Skin epidermis (tissue), 12 donors: Measurements from ENCODE around the gene RUVBL2.
"Not testable (repeated sequence)": the region's sequence is repeated elsewhere in the genome, so short reads cannot be mapped to it uniquely, and the experiment has no call there.

Experiments used
- H3K27ac ChIP-seq, 21 experiments: fragments of 200-600 bp; sonication (generic) in 11 of 21; one replicate each; pipeline ENCODE4 v1.5.0; 2020; ENCODE audit warnings: mild to moderate bottlenecking in 3 of 21, inconsistent platforms in 2 of 21, moderate library complexity in 2 of 21
- H3K4me3 ChIP-seq, 7 experiments: fragments of 200-600 bp; sonication (generic) in 2 of 7; one replicate each; pipeline ENCODE4 v1.5.0; 2020; ENCODE audit warnings: inconsistent platforms in 2 of 7, mild to moderate bottlenecking in 2 of 7, moderate library complexity in 1 of 7

RUVBL2 gene

GRCh38 chr19:49036815-49037214 is 43.1 kb downstream of the RUVBL2 start, which contains the start of gene CGB1:
CGB1 (minus strand) TSS chr19:49036895; CDS start chr19:49036711, 184 bp downstream.
- H3K27ac ChIP-seq, H3K4me3 ChIP-seq: not testable (repeated sequence)

GRCh38 chr19:49038111-49038510 is 44.4 kb downstream of the RUVBL2 start:
- not testable (repeated sequence) for H3K27ac ChIP-seq

DNA sequence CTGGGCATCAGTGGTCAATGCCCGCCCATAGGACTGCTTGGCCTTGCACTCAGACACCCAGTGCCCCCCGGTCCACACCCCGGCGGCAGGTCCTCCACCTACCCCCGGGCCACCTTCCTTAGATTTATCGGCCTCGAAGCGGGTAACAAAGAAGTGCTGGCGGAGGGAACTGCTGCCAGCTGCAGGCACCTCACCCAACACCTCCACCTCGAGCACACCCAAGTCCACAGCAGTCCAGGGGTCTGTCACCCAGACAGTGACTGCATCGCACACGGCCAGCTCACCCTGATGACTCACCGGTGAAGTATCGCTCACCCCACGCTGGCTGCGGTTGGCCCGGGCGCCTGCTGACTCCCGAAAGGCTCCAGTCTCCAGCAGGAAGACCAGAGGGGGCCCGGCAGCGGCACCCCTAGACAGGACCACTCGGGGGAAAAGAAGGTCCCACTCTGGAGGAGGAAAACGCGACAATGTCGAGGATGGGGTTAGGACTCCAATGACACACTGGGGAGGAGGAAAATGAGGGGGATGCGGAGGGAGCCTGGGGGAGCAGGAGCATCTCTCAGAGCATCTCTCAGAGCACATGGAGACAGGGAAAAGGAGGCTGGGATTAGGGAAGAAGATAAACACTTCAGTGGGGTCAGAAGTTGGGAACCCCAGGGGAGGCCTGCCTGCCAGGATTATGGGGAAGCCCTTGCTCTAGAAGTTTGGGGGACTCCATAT is 45.0 kb downstream of the RUVBL2 start:
- H3K27ac ChIP-seq: not testable (repeated sequence)

More at GRCh38 chr19:49038111-49038510, 44.4 kb downstream of the RUVBL2 start:
- not testable (repeated sequence) for H3K4me3 ChIP-seq

GRCh38 chr19:49039736-49040135 is 46.0 kb downstream of the RUVBL2 start:
- not testable (repeated sequence) for H3K4me3 ChIP-seq, H3K27ac ChIP-seq

More for the DNA sequence above, 45.0 kb downstream of the RUVBL2 start:
- not testable (repeated sequence) for H3K4me3 ChIP-seq

DNA sequence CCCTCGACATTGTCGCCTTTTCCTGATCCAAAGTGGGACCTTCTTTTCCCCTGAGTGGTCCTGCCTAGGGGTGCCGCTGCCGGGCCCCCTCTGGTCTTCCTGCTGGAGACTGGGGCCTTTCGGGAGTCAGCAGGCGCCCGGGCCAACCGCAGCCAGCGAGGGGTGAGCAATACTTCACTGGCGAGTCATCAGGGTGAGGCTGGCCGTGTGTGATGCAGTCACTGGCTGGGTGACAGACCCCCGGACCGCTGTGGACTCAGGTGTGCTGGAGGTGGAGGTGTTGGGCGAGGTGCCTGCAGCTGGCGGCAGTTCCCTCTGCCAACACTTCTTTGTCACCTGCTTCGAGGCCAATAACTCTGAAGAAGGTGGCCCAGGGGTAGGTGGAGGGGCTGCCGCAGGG is 48.5 kb downstream of the RUVBL2 start:
- H3K4me3 ChIP-seq: no peak overlapping the region
- no peak overlapping the region for H3K27ac ChIP-seq

DNA sequence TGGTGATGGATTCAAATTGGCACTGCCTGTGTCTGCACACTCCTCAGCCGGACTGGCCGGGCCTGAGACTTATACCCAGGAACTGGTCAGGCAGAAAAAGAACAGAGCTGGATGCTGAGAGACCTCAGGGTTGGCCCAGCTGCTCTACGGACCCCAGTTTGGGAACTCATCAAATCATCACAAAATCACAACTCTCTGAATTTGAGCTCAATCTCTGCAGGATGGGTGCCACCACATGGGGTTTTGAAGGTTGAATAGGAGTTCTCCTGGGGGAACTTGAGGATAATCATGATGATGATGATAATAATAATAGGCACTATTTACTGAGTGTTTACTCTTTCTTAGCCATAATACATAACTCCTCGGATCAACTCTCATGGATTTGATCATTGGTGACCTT is 49.0 kb downstream of the RUVBL2 start:
- H3K27ac ChIP-seq, H3K4me3 ChIP-seq: not testable (repeated sequence)

- H3K4me3 ChIP-seq, H3K27ac ChIP-seq: not testable (repeated sequence)
These were observed 49.9 kb downstream of the RUVBL2 start, which contains the start of gene CGB5 for GRCh38 chr19:49043548-49043947. CGB5 (plus strand) TSS chr19:49043848; CDS start chr19:49044210, 362 bp downstream.

DNA sequence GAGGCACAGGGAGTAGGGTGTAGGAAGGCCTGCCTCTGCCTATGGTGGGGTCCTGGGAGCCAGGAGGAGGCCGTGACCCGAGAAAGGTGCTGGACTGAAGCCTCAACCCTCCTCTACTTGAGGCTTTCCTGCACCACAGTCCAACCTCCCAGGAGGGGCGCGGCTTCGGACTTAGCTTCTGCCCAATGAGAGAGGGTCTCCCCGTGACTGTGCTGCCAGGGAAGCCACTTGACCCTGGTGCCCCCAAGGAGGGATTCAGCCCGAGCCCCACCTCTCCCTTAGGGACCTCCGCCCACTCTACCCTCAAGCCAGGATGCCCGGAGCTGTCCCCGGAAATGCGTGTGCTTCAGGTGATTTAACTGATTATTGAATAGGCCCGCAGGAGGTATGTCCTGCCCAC is 55.3 kb downstream of the RUVBL2 start, which contains the start of gene CGB8:
CGB8 (minus strand) TSS at position 101 of the 400 bp plus-strand sequence. CDS start 372 bp downstream, outside the sequence.
- H3K4me3 ChIP-seq, H3K27ac ChIP-seq: not testable (repeated sequence)

DNA sequence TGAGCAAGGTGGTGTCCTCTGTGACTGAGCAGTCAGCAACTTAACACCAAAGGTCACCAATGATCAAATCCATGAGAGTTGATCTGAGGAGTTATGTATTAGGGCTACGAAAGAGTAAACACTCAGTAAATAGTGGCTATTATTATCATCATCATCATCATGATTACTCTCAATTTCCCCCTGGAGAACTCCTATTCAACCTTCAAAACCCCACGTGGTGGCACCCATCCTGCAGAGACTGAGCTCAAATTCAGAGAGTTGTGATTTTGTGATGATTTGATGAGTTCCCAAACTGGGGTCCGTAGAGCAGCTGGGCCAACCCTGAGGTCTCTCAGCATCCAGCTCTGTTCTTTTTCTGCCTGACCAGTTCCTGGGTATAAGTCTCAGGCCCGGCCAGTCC is 56.1 kb downstream of the RUVBL2 start:
- H3K4me3 ChIP-seq, H3K27ac ChIP-seq: not testable (repeated sequence)

DNA sequence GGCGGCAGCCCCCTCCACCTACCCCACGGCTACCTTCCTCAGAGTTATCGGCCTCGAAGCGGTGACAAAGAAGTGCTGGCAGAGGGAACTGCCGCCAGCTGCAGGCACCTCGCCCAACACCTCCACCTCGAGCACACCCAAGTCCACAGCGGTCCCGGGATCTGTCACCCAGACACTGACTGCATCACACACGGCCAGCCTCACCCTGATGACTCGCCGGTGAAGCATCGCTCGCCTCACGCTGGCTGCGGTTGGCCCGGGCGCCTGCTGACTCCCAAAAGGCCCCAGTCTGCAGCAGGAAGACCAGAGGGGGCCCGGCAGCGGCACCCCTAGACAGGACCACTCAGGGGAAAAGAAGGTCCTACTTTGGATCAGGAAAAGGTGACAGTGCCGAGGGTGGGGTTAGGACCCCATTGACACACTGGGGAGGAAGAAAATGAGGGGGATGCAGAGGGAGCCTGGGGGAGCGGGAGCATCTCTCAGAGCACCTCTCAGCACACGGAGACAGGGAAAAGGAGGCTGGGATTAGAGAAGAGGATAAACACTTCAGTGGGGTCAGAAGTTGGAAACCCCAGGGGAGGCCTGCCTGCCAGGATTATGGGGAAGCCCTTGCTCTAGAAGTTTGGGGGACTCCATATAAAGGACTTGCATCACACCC is 56.8 kb downstream of the RUVBL2 start:
- not testable (repeated sequence) for H3K4me3 ChIP-seq, H3K27ac ChIP-seq

DNA sequence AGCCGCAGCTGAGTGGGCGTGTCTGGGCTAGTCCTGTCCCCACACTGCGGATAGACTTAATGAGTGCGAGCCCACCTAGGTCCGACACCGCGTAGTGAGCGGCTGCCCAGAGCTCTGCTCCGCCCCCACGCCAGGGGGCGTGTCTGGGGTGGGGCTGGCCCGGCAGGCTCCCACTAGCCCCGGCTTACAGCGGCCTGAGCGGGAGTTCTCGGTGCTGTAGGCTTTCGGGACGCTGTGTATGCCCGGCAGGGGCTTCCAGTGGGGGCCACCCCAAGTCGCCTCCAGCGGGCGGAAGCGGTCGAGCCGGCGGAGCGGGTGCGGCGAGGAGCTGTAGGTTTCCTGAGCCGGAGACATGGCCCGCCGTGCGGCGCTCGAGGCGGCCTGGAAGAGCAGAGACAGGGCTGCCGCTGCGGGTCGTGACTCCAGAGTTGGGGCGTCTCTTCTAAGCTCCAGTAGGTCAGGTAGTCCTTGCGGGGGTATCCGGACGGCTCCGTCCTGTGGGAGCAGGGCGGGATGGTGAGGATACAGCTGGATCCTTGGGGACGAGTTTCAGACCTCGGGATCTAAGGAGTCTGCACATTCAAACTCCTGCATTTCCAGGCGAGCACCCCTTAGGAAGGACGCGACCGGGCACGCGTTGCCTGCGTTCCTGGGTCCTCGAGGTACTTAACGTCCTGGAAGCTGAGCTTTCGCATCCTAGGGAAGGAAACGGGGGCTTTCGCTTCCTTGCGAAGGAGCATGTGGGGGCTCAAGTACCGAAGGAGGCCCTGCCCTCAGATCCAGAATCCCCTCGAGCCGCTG is 62.6 kb downstream of the RUVBL2 start:
- H3K27ac ChIP-seq: peak overlapping the region in 2 of 21 experiments; percentile 35 to 53
- H3K4me3 ChIP-seq: peak overlapping the region; percentile 32 to 50 (median 37)

- peak overlapping the region in 2 of 21 experiments; percentile 35 to 53 for H3K27ac ChIP-seq
These were observed 63.4 kb downstream of the RUVBL2 start for GRCh38 chr19:49056902-49057596.

GRCh38 chr19:49057636-49058234 is 64.0 kb downstream of the RUVBL2 start, which contains the start of gene CGB7:
CGB7 (minus strand) TSS chr19:49057749; CDS start chr19:49055375, 2,374 bp downstream.
- Histone ChIP-seq H3K4me3 (peak within 1 kb of the TSS; percentile 32 to 50 (median 37)), H3K27ac (peak within 1 kb of the TSS in 2 of 21 experiments; percentile 35 to 53)

More at GRCh38 chr19:49056902-49057596, 63.4 kb downstream of the RUVBL2 start:
- peak overlapping the region; percentile 32 to 50 (median 37) for H3K4me3 ChIP-seq

DNA sequence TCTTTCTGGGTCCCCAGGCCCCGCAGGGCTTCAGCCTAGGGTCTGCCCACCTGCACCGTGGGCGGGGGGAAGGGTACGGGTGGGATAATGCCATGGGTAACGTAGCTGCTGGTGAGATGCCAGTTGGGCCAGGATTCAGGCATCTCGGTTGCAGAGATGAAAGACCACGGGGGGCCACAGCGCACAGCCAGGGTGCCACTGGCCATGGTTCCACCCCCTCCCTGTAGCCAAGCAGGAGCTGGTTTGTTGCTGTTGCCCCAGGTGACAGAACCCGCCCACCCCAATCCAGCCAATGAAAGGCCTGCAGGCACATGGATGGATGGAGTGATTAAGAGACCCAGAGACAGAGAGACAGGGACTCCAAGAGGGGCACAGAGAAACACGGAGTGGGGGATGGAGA is 64.9 kb downstream of the RUVBL2 start:
- no peak overlapping the region for H3K27ac ChIP-seq
- H3K4me3 ChIP-seq: no peak overlapping the region

- H3K4me3 ChIP-seq: no peak overlapping the region
- no peak overlapping the region for H3K27ac ChIP-seq
These were observed 65.4 kb downstream of the RUVBL2 start for GRCh38 chr19:49059053-49059452.

DNA sequence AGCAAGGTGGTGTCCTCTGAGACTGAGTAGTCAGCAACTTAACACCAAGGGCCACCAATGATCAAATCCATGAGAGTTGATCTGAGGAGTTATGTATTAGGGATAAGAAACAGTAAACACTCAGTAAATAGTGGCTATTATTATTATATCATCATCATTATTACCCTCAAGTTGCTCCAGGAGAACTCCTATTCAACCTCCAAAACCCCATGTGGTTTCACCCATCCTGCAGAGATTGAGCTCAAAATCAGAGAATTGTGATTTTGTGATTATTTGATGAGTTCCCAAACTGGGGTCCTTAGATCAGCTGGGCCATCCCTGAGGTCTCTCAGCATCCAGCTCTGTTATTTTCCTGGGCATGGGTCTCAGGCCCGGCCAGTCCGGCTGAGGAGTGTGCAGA is 67.3 kb downstream of the RUVBL2 start:
- Histone ChIP-seq H3K4me3 (no peak overlapping the region), H3K27ac (no peak overlapping the region)

DNA sequence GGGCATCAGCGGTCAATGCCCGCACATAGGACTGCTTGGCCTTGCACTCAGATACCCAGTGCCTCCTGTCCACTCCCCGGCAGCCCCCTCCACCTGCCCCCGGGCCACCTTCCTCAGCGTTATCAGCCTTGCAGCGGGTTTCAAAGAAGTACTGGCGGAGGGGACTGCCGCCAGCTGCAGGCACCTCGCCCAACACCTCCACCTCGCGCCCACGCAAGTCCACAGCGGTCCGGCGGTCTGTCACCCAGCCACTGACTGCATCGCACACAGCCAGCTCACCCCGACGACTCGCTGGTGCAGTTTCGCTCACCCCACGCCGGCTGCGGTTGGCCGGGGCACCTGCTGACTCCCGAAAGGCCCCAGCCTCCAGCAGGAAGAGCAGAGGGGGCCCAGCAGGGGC is 67.8 kb downstream of the RUVBL2 start:
- no peak overlapping the region for H3K27ac ChIP-seq
- H3K4me3 ChIP-seq: no peak overlapping the region

DNA sequence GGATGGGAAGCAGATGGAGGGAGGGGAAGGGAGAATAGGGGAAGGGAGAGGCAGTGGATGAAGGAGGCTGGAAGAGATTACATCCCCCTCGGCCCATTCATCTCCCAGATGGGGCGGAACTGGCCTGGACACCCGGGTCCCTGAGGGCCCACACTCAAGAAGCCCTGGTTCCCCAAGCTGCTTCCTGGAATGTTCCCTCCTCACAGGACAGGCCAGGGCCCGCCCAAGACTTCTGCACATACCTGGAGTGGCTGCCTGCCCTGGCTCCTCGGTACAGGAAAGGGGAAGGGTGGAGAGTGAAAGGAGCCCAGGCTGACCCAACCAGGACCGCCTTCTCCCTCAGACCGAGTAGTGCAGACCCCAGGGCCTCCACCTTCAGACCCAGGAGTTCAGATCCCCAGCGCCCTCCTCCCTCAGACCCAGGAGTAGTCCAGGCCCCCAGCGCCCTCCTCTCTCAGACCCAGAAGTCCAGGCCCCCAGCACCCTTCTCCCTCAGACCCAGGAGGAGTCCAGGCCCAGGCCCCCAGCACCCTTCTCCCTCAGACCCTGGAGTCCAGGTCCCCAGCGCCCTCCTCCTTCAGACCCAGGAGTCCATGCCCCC is 70.4 kb downstream of the RUVBL2 start:
- H3K27ac ChIP-seq: peak overlapping the region in 18 of 21 experiments; percentile 2 to 88 (median 58)

More for the DNA sequence above, 70.4 kb downstream of the RUVBL2 start:
- H3K4me3 ChIP-seq: peak overlapping the region in 6 of 7 experiments; percentile 11 to 43 (median 33)
